Raji (cell line): ENCODE measurements around the gene HEPACAM.

ENCODE experiments used
- POLR2A ChIP-seq: IDR thresholded peaks from 2 replicates; pipeline ENCODE4 v1.6.1; 2011; ENCODE audit warnings: low read depth, low read length, control low read depth; ENCODE audit not compliant: insufficient read depth

Gene HEPACAM

GRCh38 chr11:124896071-124896750 is 39.6 kb downstream of the HEPACAM start:
- no peak for TF ChIP-seq POLR2A

- TF ChIP-seq POLR2A, result no peak
These were observed 40.3 kb downstream of the HEPACAM start for GRCh38 chr11:124895471-124895971.

- TF ChIP-seq POLR2A, result no peak
These were observed 41.0 kb downstream of the HEPACAM start for GRCh38 chr11:124894606-124895430.

- no peak for TF ChIP-seq POLR2A
These were observed 42.0 kb downstream of the HEPACAM start for GRCh38 chr11:124893781-124894401.

- TF ChIP-seq POLR2A, result no peak
These were observed 42.9 kb downstream of the HEPACAM start for GRCh38 chr11:124892750-124893454.

GRCh38 chr11:124892146-124892545 is 43.7 kb downstream of the HEPACAM start:
- TF ChIP-seq POLR2A, result no peak

GRCh38 chr11:124891373-124891861 is 44.4 kb downstream of the HEPACAM start:
- no peak for TF ChIP-seq POLR2A

- TF ChIP-seq POLR2A, result no peak
These were observed 45.0 kb downstream of the HEPACAM start for GRCh38 chr11:124890683-124891372.

GRCh38 chr11:124890151-124890550 is 45.7 kb downstream of the HEPACAM start:
- TF ChIP-seq POLR2A, result no peak

GRCh38 chr11:124889191-124890091 is 46.4 kb downstream of the HEPACAM start:
- TF ChIP-seq POLR2A, result no peak

GRCh38 chr11:124887667-124888013 is 48.2 kb downstream of the HEPACAM start:
- no peak for TF ChIP-seq POLR2A

- TF ChIP-seq POLR2A, result no peak
These were observed 48.7 kb downstream of the HEPACAM start for GRCh38 chr11:124886978-124887666.

GRCh38 chr11:124886476-124886875 is 49.4 kb downstream of the HEPACAM start:
- TF ChIP-seq POLR2A, result no peak
